SK-N-SH (cell line): ENCODE measurements around the gene DOK7. TPM values are rescaled to one million over a fixed set of nuclear protein-coding genes. Genes with fewer than 3 reads are reported as not detected.
"Not testable (repeated sequence)": the region's sequence is repeated elsewhere in the genome, so short reads cannot be mapped to it uniquely, and the experiment has no call there.

Experiments used
- CTCF ChIA-PET: fragments of 300-600, 350-600 bp; formaldehyde crosslinking; extraction: SDS; loops from one replicate; lab custom pipeline; 2021; lab: Yijun Ruan, JAX
- POLR2A ChIA-PET: fragments of 350-600 bp; sonication (Branson Sonifier 250); formaldehyde crosslinking; extraction: SDS; loops from one replicate; lab custom pipeline; 2020; ENCODE audit warnings: antibody characterized with exemption, inconsistent platforms; lab: Yijun Ruan, JAX
- DNase-seq: peaks from one replicate; pipeline ENCODE4 v3.0.0; 2012
- H2AFZ ChIP-seq: fragments of 200-600 bp; sonication (generic); 2 replicates; pipeline ENCODE4 v1.8.1; 2016; ENCODE audit warnings: antibody characterized with exemption, mild to moderate bottlenecking, low read depth
- H3F3A ChIP-seq: fragments of 200-600 bp; sonication (generic); replicated peaks from 2 replicates; pipeline ENCODE3; 2016; ENCODE audit warnings: antibody characterized with exemption, mild to moderate bottlenecking; ENCODE audit not compliant: insufficient read depth
- H3K27ac ChIP-seq, 2 experiments: fragments of 200-500 bp in 1 of 2; fragments of 200-600 bp in 1 of 2; sonication (Bioruptor generic) in 1 of 2; sonication (generic), shearing (Covaris generic) in 1 of 2; 2 replicates each; pipeline versions ENCODE4 v1.5.1 to v1.6.1; 2014 to 2016; ENCODE audit warnings: low read depth in 2 of 2, inconsistent platforms in 1 of 2, low read length in 1 of 2, mild to moderate bottlenecking in 1 of 2, mixed read lengths in 1 of 2
- H3K27me3 ChIP-seq: fragments of 200-600 bp; sonication (generic), shearing (Covaris generic); 2 replicates; pipeline ENCODE4 v1.6.1; 2016; ENCODE audit warnings: mixed run types; ENCODE audit not compliant: insufficient read depth
- H3K36me3 ChIP-seq, 2 experiments: fragments of 200-500 bp in 1 of 2; fragments of 200-600 bp in 1 of 2; sonication (Bioruptor generic) in 1 of 2; sonication (generic) in 1 of 2; replicated peaks in 1 of 2; 2 replicates each; pipeline versions ENCODE3 to v1.5.1; 2014 to 2016; ENCODE audit warnings: low read length in 1 of 2, mild to moderate bottlenecking in 1 of 2; ENCODE audit not compliant: insufficient read depth in 2 of 2, control insufficient read depth in 1 of 2
- H3K4me1 ChIP-seq, 2 experiments: fragments of 200-500 bp in 1 of 2; fragments of 200-600 bp in 1 of 2; sonication (Bioruptor generic) in 1 of 2; sonication (generic), shearing (Covaris generic) in 1 of 2; 2 replicates each; pipeline versions ENCODE4 v1.5.1 to v1.6.1; 2014 to 2016; ENCODE audit warnings: low read depth in 1 of 2, low read length in 1 of 2, mixed run types in 1 of 2; ENCODE audit not compliant: insufficient read depth in 2 of 2, control insufficient read depth in 1 of 2
- H3K4me2 ChIP-seq: fragments of 200-600 bp; sonication (generic), shearing (Covaris generic); 2 replicates; pipeline ENCODE4 v1.6.1; 2017; ENCODE audit warnings: mixed run types
- H3K4me3 ChIP-seq, 2 experiments: fragments of 200-500 bp in 1 of 2; fragments of 200-600 bp in 1 of 2; sonication (Bioruptor generic) in 1 of 2; sonication (generic), shearing (Covaris generic) in 1 of 2; 2 replicates each; pipeline versions ENCODE4 v1.5.1 to v1.8.1; 2014 to 2016; ENCODE audit warnings: low read depth in 2 of 2, inconsistent platforms in 1 of 2, low read length in 1 of 2, mild to moderate bottlenecking in 1 of 2, mixed read lengths in 1 of 2, moderate library complexity in 1 of 2
- H3K79me2 ChIP-seq: fragments of 200-600 bp; sonication (generic); 2 replicates; pipeline ENCODE4 v1.8.1; 2017; ENCODE audit warnings: mild to moderate bottlenecking; ENCODE audit not compliant: insufficient read depth
- H3K9ac ChIP-seq: fragments of 200-600 bp; sonication (generic); 2 replicates; pipeline ENCODE4 v1.6.1; 2017; ENCODE audit warnings: mixed run types
- H3K9me2 ChIP-seq: fragments of 200-600 bp; sonication (generic); 2 replicates; pipeline ENCODE4 v1.6.1; 2017; ENCODE audit warnings: mixed run types
- H3K9me3 ChIP-seq: fragments of 200-600 bp; sonication (generic); 2 replicates; pipeline ENCODE4 v1.6.1; 2017; ENCODE audit warnings: mixed run types, mild to moderate bottlenecking, moderate library complexity
- H4K20me1 ChIP-seq: fragments of 200-600 bp; sonication (generic); 2 replicates; pipeline ENCODE4 v1.6.1; 2017; ENCODE audit warnings: mild to moderate bottlenecking, mixed run types; ENCODE audit not compliant: insufficient read depth
- CHD2 ChIP-seq: fragments of 150-350 bp; IDR thresholded peaks from 2 replicates; pipeline ENCODE4 v1.6.1; 2018; ENCODE audit warnings: low read length; ENCODE audit not compliant: partially characterized antibody
- ELF1 ChIP-seq: IDR thresholded peaks from 2 replicates; pipeline ENCODE4 v1.4.0; 2012
- EP300 ChIP-seq, 2 experiments: IDR thresholded peaks; 2 replicates each; pipeline versions ENCODE4 v1.4.0 to v1.6.1; 2012; ENCODE audit warnings: borderline replicate concordance in 1 of 2, low read depth in 1 of 2, low read length in 1 of 2
- EZH2phosphoT487 ChIP-seq: fragments of 200-600 bp; sonication (generic); IDR thresholded peaks from 2 replicates; pipeline ENCODE4 v1.6.1; 2017; ENCODE audit warnings: low read depth, mixed run types, mild to moderate bottlenecking, antibody characterized with exemption, moderate library complexity, borderline replicate concordance
- FOXM1 ChIP-seq: IDR thresholded peaks from 2 replicates; pipeline ENCODE4 v1.4.0; 2012; ENCODE audit warnings: low read depth, mild to moderate bottlenecking
- IRF3 ChIP-seq: fragments of 150-350 bp; IDR thresholded peaks from 2 replicates; pipeline ENCODE4 v1.6.1; 2016; ENCODE audit warnings: mild to moderate bottlenecking, low read depth, low read length
- RXRA ChIP-seq: IDR thresholded peaks from 2 replicates; pipeline ENCODE4 v1.4.0; 2012; ENCODE audit warnings: low read depth, mild to moderate bottlenecking, borderline replicate concordance
- SIN3A ChIP-seq: IDR thresholded peaks from 2 replicates; pipeline ENCODE4 v1.6.1; 2012; ENCODE audit warnings: low read depth, mild to moderate bottlenecking, low read length, moderate library complexity, borderline replicate concordance
- YY1 ChIP-seq: IDR thresholded peaks from 2 replicates; pipeline ENCODE4 v1.4.0; 2012; ENCODE audit warnings: low read depth, mild to moderate bottlenecking
- ZBTB33 ChIP-seq: IDR thresholded peaks from 2 replicates; pipeline ENCODE4 v1.4.0; 2012; ENCODE audit warnings: low read depth, borderline replicate concordance
- WGBS: methylation state at CpG from one replicate; pipeline ENCODE4 v1.1.6; 2017; ENCODE audit warnings: low lambda C conversion rate; 5-methylcytosine and 5-hydroxymethylcytosine counted together
- polyA plus RNA-seq, 3 experiments: library from polyadenylated mRNA; depleted of rRNA; stranded (reverse); fragments of >200 nt; gene quantifications; 2 replicates each; pipeline ENCODE4 v1.2.3, GENCODE V29; 2012

Gene DOK7
- polyA plus RNA-seq, 1 of the 3 experiments (the other 2 are of a cell fraction): not detected

- H3K4me1 ChIP-seq, CTCF ChIA-PET, H3K27me3 ChIP-seq, H4K20me1 ChIP-seq, DNase-seq, H3K4me3 ChIP-seq, H3K79me2 ChIP-seq, H2AFZ ChIP-seq, H3K27ac ChIP-seq, H3F3A ChIP-seq, POLR2A ChIA-PET, H3K9me2 ChIP-seq, H3K4me2 ChIP-seq, H3K9ac ChIP-seq, H3K9me3 ChIP-seq: not testable (repeated sequence)
- 93% methylated on average over 6 of the region's 27 CpGs for WGBS
- H3K36me3 ChIP-seq: peaks cover 18 to 72% of the 10 kb centered on the region in 2 experiments
These were observed 48.5 kb downstream of the DOK7 start for GRCh38 chr4:3511601-3512000.

GRCh38 chr4:3512279-3512678, 49.2 kb downstream of the DOK7 start:
- no peaks in the 10 kb centered on the region for H3K4me1 ChIP-seq
- no peak for DNase-seq
- no peak overlapping the region for H3K4me2 ChIP-seq
- H3K4me3 ChIP-seq: no peak overlapping the region
- no peaks in the 10 kb centered on the region; the same call in 1 of the 2 replicates for H3K79me2 ChIP-seq
- no peak for TF ChIP-seq ELF1
- TF ChIP-seq IRF3: no peak
- TF ChIP-seq EZH2phosphoT487: no peak
- no peak for TF ChIP-seq FOXM1
- TF ChIP-seq RXRA: no peak
- no peak for TF ChIP-seq YY1
- no peak for TF ChIP-seq SIN3A
- no peak for TF ChIP-seq ZBTB33
- TF ChIP-seq CHD2: no peak
- TF ChIP-seq EP300 (IDR thresholded peaks at IDR 0.05; ENCODE audit: borderline replicate concordance in 1 of 2, low read depth in 1 of 2, low read length in 1 of 2): no peak
- TF ChIP-seq, all 33 proteins: peak for 0
- ChIA-PET CTCF (interaction anchor here (1.7 kb wide), 1 partner anchor 16 kb away, joined by 6 read pairs; no protein-coding TSS in a partner anchor), POLR2A (no interaction called here)
- H4K20me1 ChIP-seq: no peaks in the 10 kb centered on the region
- WGBS: 93% methylated on average over 11 of the region's 13 CpGs
- no peaks in the 10 kb centered on the region for H3K27me3 ChIP-seq
- H3K9me3 ChIP-seq: no peaks in the 10 kb centered on the region
- no peak overlapping the region for H2AFZ ChIP-seq
- peaks cover 17 to 73% of the 10 kb centered on the region in 2 experiments for H3K36me3 ChIP-seq
- H3K9me2 ChIP-seq: no peaks in the 10 kb centered on the region
- no peaks in the 10 kb centered on the region for H3F3A ChIP-seq
- no peak overlapping the region for H3K9ac ChIP-seq
- no peak overlapping the region for H3K27ac ChIP-seq
